Measurements from ENCODE around the gene SCP2.

DNA sequence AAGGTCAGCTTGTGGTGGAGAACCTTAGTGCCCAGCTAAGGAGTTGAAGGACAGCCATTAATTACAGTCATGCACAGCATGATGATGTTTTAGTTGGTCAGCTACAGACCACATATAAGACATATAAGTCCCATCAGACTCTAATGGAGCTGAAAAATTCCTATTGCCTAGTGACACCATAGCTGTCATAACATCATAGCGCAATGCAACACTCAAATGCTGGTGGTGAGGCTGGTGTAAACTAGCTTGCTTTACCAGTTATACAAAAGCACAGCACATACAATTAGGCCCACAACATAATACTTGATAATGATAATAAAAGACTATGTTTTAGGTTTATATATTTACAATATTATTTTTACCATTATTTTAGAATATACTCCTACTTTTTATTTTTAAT, 9.5 kb upstream of the SCP2 start:
- TF ChIP-seq, protein P1, sequence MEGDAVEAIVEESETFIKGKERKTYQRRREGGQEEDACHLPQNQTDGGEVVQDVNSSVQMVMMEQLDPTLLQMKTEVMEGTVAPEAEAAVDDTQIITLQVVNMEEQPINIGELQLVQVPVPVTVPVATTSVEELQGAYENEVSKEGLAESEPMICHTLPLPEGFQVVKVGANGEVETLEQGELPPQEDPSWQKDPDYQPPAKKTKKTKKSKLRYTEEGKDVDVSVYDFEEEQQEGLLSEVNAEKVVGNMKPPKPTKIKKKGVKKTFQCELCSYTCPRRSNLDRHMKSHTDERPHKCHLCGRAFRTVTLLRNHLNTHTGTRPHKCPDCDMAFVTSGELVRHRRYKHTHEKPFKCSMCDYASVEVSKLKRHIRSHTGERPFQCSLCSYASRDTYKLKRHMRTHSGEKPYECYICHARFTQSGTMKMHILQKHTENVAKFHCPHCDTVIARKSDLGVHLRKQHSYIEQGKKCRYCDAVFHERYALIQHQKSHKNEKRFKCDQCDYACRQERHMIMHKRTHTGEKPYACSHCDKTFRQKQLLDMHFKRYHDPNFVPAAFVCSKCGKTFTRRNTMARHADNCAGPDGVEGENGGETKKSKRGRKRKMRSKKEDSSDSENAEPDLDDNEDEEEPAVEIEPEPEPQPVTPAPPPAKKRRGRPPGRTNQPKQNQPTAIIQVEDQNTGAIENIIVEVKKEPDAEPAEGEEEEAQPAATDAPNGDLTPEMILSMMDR (IDR thresholded peaks at IDR 0.05): no peak
- no peak for TF ChIP-seq POLR2A (IDR thresholded peaks at IDR 0.05)

Data from esophagus squamous epithelium (tissue), 4 donors.